ENCODE data around the gene KLHL41.

The KLHL41 gene

GRCh38 chr2:169469952-169470572 is 39.4 kb upstream of the KLHL41 start:
- Histone ChIP-seq H3K9me3 (ENCODE audit: insufficient read depth, low read length, severe bottlenecking) (no peaks in the 10 kb centered on the region), H3K4me3 (ENCODE audit: low read depth in 1 of 2, low read length in 2 of 2) (no peak overlapping the region), H4K20me1 (ENCODE audit: insufficient read depth, low read length) (no peaks in the 10 kb centered on the region), H2AFZ (ENCODE audit: low read depth, low read length) (no peak overlapping the region), H3K9ac (ENCODE audit: low read depth, low read length) (no peak overlapping the region), H3K4me2 (ENCODE audit: insufficient read depth, low read length) (no peak overlapping the region), H3K4me1 (ENCODE audit: insufficient read depth, low read length) (no peaks in the 10 kb centered on the region), H3K27me3 (ENCODE audit: insufficient read depth, low read length, poor library complexity) (no peaks in the 10 kb centered on the region), H3K27ac (ENCODE audit: low read length) (no peak overlapping the region), H3K79me2 (ENCODE audit: insufficient read depth, low read length) (no peaks in the 10 kb centered on the region), H3K36me3 (ENCODE audit: insufficient read depth, low read length) (no peaks in the 10 kb centered on the region)
- DNase-seq (no peak), ATAC-seq (ENCODE audit: insufficient read depth, low read depth) (no peak)
- TF ChIP-seq EZH2 (IDR thresholded peaks at IDR 0.05; ENCODE audit: borderline replicate concordance, low read depth, low read length, severe bottlenecking) (no peak), CTCF (IDR thresholded peaks at IDR 0.05; ENCODE audit: borderline replicate concordance, extremely low read depth, low read length, poor library complexity, severe bottlenecking) (no peak)

DNA sequence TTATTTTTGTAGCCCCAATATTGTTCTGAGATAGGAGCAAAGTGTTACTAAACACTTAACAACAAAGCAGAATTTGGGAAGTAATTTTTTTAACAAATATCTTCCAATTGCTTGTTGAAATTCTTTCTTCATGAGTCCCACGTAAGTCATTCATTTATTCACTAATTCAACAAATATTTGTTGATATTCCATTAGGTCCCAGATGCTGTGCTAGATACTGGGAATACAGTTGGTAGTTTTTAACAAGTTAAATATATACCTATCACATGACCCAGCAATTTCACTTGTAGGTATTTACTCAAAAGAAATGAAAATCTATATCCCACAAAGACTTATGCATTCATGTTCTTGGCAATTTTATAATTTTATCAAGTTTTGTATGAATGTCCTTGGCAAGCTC is 37.3 kb upstream of the KLHL41 start:
- Histone ChIP-seq H3K27me3 (ENCODE audit: insufficient read depth, low read length, poor library complexity) (no peaks in the 10 kb centered on the region), H3K9ac (ENCODE audit: low read depth, low read length) (no peak overlapping the region), H2AFZ (ENCODE audit: low read depth, low read length) (no peak overlapping the region), H3K27ac (ENCODE audit: low read length) (no peak overlapping the region), H3K4me3 (ENCODE audit: low read depth in 1 of 2, low read length in 2 of 2) (no peak overlapping the region), H3K4me2 (ENCODE audit: insufficient read depth, low read length) (no peak overlapping the region), H3K36me3 (ENCODE audit: insufficient read depth, low read length) (no peaks in the 10 kb centered on the region), H4K20me1 (ENCODE audit: insufficient read depth, low read length) (no peaks in the 10 kb centered on the region), H3K79me2 (ENCODE audit: insufficient read depth, low read length) (no peaks in the 10 kb centered on the region), H3K4me1 (ENCODE audit: insufficient read depth, low read length) (no peaks in the 10 kb centered on the region), H3K9me3 (ENCODE audit: insufficient read depth, low read length, severe bottlenecking) (no peaks in the 10 kb centered on the region)
- no peak for ATAC-seq (ENCODE audit: insufficient read depth, low read depth)
- DNase-seq: no peak
- TF ChIP-seq CTCF (IDR thresholded peaks at IDR 0.05; ENCODE audit: borderline replicate concordance, extremely low read depth, low read length, poor library complexity, severe bottlenecking): no peak
- no peak for TF ChIP-seq EZH2 (IDR thresholded peaks at IDR 0.05; ENCODE audit: borderline replicate concordance, low read depth, low read length, severe bottlenecking)

DNA sequence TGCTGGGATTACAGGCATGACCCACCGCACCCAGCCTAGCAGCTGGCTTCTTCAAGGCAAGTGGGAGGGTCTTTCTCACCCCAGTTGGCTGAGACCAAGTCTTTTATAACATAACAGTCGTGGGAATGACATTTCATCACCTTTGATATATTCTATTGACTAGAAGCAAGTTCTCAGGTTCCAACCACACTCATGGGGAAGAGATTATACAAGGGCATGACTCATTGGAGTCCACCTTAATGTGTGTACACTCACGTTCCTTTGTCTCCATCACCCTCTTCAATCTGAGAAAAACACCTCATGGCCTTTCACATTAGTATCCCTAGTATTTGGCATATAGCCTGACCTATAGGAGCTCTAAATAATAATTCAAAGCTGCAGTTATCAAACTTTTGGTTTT is 33.0 kb upstream of the KLHL41 start:
- ATAC-seq (ENCODE audit: insufficient read depth, low read depth) (no peak), DNase-seq (no peak)
- Histone ChIP-seq H4K20me1 (ENCODE audit: insufficient read depth, low read length) (no peaks in the 10 kb centered on the region), H3K9ac (ENCODE audit: low read depth, low read length) (no peak overlapping the region), H2AFZ (ENCODE audit: low read depth, low read length) (no peak overlapping the region), H3K36me3 (ENCODE audit: insufficient read depth, low read length) (no peaks in the 10 kb centered on the region), H3K4me2 (ENCODE audit: insufficient read depth, low read length) (no peak overlapping the region), H3K4me1 (ENCODE audit: insufficient read depth, low read length) (peaks cover 18% of the 10 kb centered on the region), H3K79me2 (ENCODE audit: insufficient read depth, low read length) (no peaks in the 10 kb centered on the region), H3K4me3 (ENCODE audit: low read depth in 1 of 2, low read length in 2 of 2) (no peak overlapping the region), H3K27me3 (ENCODE audit: insufficient read depth, low read length, poor library complexity) (peaks cover 5% of the 10 kb centered on the region), H3K9me3 (ENCODE audit: insufficient read depth, low read length, severe bottlenecking) (no peaks in the 10 kb centered on the region), H3K27ac (ENCODE audit: low read length) (no peak overlapping the region)
- TF ChIP-seq EZH2 (IDR thresholded peaks at IDR 0.05; ENCODE audit: borderline replicate concordance, low read depth, low read length, severe bottlenecking): no peak

- H3K4me1 ChIP-seq (ENCODE audit: insufficient read depth, low read length): peaks cover 18% of the 10 kb centered on the region
- no peak overlapping the region; the same call in 1 of the 2 replicates for H3K4me2 ChIP-seq (ENCODE audit: insufficient read depth, low read length)
- H3K4me3 ChIP-seq (ENCODE audit: low read depth in 1 of 2, low read length in 2 of 2): no peak overlapping the region
- TF ChIP-seq EZH2 (IDR thresholded peaks at IDR 0.05; ENCODE audit: borderline replicate concordance, low read depth, low read length, severe bottlenecking) (no peak), CTCF (IDR thresholded peaks at IDR 0.05; ENCODE audit: borderline replicate concordance, extremely low read depth, low read length, poor library complexity, severe bottlenecking) (no peak)
- H3K36me3 ChIP-seq (ENCODE audit: insufficient read depth, low read length): no peaks in the 10 kb centered on the region
- no peak for ATAC-seq (ENCODE audit: insufficient read depth, low read depth)
- H4K20me1 ChIP-seq (ENCODE audit: insufficient read depth, low read length): no peaks in the 10 kb centered on the region
- no peak for DNase-seq
- no peak overlapping the region for H3K27ac ChIP-seq (ENCODE audit: low read length)
- no peak overlapping the region for H3K9ac ChIP-seq (ENCODE audit: low read depth, low read length)
- no peaks in the 10 kb centered on the region for H3K79me2 ChIP-seq (ENCODE audit: insufficient read depth, low read length)
- peak overlapping the region; percentile 93 for H2AFZ ChIP-seq (ENCODE audit: low read depth, low read length)
- H3K9me3 ChIP-seq (ENCODE audit: insufficient read depth, low read length, severe bottlenecking): no peaks in the 10 kb centered on the region
- H3K27me3 ChIP-seq (ENCODE audit: insufficient read depth, low read length, poor library complexity): peaks cover 5% of the 10 kb centered on the region
These were observed 31.2 kb upstream of the KLHL41 start for GRCh38 chr2:169478339-169478738.
